NOMO-1 treated with DMSO at 0.1 percent for 48 hours (cell line): ENCODE data around the gene CNOT4.
"Not testable (repeated sequence)": the region's sequence is repeated elsewhere in the genome, so short reads cannot be mapped to it uniquely, and the experiment has no call there.

Experiments used
- DNase-seq: peaks from one replicate; lab custom pipeline; 2025; ENCODE audit not compliant: unreplicated experiment; lab: John Stamatoyannopoulos, UW

The CNOT4 gene

GRCh38 chr7:135459076-135459475, 50.8 kb downstream of the CNOT4 start:
- DNase-seq: no peak

- no peak for DNase-seq
These were observed 55.8 kb downstream of the CNOT4 start for GRCh38 chr7:135454060-135454459.

- no peak for DNase-seq
These were observed 60.5 kb downstream of the CNOT4 start for GRCh38 chr7:135449436-135449835.

GRCh38 chr7:135448753-135449152, 61.1 kb downstream of the CNOT4 start:
- no peak for DNase-seq

GRCh38 chr7:135447748-135448147, 62.2 kb downstream of the CNOT4 start:
- no peak for DNase-seq

GRCh38 chr7:135445690-135446089, 64.2 kb downstream of the CNOT4 start:
- DNase-seq: no peak

GRCh38 chr7:135445266-135445665, 64.6 kb downstream of the CNOT4 start:
- not testable (repeated sequence) for DNase-seq

- DNase-seq: no peak
These were observed 68.1 kb downstream of the CNOT4 start for GRCh38 chr7:135441791-135442190.

GRCh38 chr7:135434047-135434446, 75.9 kb downstream of the CNOT4 start:
- DNase-seq: no peak

GRCh38 chr7:135430626-135431025, 79.3 kb downstream of the CNOT4 start:
- no peak for DNase-seq

- DNase-seq: peak; percentile 2
These were observed 81.0 kb downstream of the CNOT4 start for GRCh38 chr7:135428879-135429278.

GRCh38 chr7:135428011-135428410, 81.9 kb downstream of the CNOT4 start:
- no peak for DNase-seq

GRCh38 chr7:135427166-135427565, 82.7 kb downstream of the CNOT4 start:
- DNase-seq: no peak

- no peak for DNase-seq
These were observed 84.9 kb downstream of the CNOT4 start for GRCh38 chr7:135425036-135425435.

GRCh38 chr7:135420786-135421185, 89.1 kb downstream of the CNOT4 start:
- DNase-seq: no peak

- DNase-seq: no peak
These were observed 93.5 kb downstream of the CNOT4 start for GRCh38 chr7:135416431-135416830.

- no peak for DNase-seq
These were observed 95.0 kb downstream of the CNOT4 start for GRCh38 chr7:135414850-135415439.

- DNase-seq: no peak
These were observed 95.7 kb downstream of the CNOT4 start for GRCh38 chr7:135414208-135414607.

GRCh38 chr7:135411098-135411497, 98.8 kb downstream of the CNOT4 start:
- DNase-seq: no peak

GRCh38 chr7:135410543-135410942, 99.4 kb downstream of the CNOT4 start:
- DNase-seq: no peak

GRCh38 chr7:135409845-135410542, 99.9 kb downstream of the CNOT4 start:
- DNase-seq: no peak

GRCh38 chr7:135407884-135408283, 102.0 kb downstream of the CNOT4 start:
- DNase-seq: no peak

- DNase-seq: no peak
These were observed 103.0 kb downstream of the CNOT4 start for GRCh38 chr7:135406918-135407317.
